Measurements from ENCODE around the gene ACO2.

- TF ChIP-seq CTCF (IDR thresholded peaks at IDR 0.05): no peak
- no peak for TF ChIP-seq POLR2AphosphoS5 (IDR thresholded peaks at IDR 0.05; ENCODE audit: low read depth, low read length)
Observed at GRCh38 chr22:41548830-41549211, 79.9 kb downstream of the ACO2 start.
